GM06990 (cell line): Measurements from ENCODE around the gene VCL.

Experiments used
- DNase-seq: peaks from one replicate; pipeline ENCODE4 v3.0.0-alpha.2; 2011; ENCODE audit not compliant: insufficient read length; ENCODE audit errors: extremely low read depth
- H3K27me3 ChIP-seq: replicated peaks from 2 replicates; pipeline ENCODE4 v1.6.0; 2011; ENCODE audit warnings: low read length; ENCODE audit not compliant: control insufficient read depth, insufficient read depth
- H3K36me3 ChIP-seq: 2 replicates; pipeline ENCODE4 v1.5.1; 2011; ENCODE audit warnings: low read length; ENCODE audit not compliant: control insufficient read depth, insufficient read depth
- H3K4me3 ChIP-seq: replicated peaks from 2 replicates; pipeline ENCODE4 v1.5.1; 2011; ENCODE audit warnings: low read depth, mild to moderate bottlenecking, control low read depth, low read length
- TF ChIP-seq, protein P1 (sequence below): IDR thresholded peaks from 2 replicates; pipeline ENCODE4 v1.5.1; 2011; ENCODE audit warnings: low read length, control low read depth, mild to moderate bottlenecking, inconsistent platforms; ENCODE audit not compliant: insufficient read depth, poor library complexity, severe bottlenecking

VCL gene

DNA sequence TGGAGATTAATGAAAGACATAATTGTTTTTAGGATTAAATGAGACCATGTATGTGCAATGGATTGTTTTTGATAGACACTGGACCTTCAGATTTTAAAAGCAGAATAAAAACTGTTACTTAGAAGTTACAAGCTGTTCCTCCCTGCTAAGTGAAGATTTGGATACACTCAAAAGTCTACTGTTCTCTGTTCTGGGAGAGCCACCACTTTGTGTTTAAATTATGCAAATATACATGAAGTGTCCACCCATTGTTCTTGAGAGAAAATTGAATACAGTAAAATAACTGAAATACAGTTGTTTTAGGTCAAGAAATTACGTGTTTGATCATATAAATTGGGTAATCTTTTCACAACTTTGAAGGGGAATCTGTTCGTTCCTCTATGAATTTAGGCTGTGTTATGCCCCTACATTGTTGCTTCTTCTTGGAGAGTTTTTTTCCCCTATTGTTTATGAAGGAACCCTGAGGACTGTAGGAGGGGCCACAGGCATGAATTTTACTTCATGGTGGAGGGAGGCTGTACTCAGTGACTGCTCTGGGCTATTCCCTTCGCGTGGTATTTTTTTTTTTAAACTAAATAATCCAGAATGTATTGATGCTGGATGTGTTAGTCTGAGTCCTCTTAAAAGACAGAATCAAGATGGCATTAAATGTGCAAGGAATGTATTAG, 18.6 kb upstream of the VCL start:
- no peak overlapping the region for H3K4me3 ChIP-seq
- DNase-seq, result no peak
- no peaks in the 10 kb centered on the region for H3K27me3 ChIP-seq
- no peaks in the 10 kb centered on the region for H3K36me3 ChIP-seq
- TF ChIP-seq, protein P1, sequence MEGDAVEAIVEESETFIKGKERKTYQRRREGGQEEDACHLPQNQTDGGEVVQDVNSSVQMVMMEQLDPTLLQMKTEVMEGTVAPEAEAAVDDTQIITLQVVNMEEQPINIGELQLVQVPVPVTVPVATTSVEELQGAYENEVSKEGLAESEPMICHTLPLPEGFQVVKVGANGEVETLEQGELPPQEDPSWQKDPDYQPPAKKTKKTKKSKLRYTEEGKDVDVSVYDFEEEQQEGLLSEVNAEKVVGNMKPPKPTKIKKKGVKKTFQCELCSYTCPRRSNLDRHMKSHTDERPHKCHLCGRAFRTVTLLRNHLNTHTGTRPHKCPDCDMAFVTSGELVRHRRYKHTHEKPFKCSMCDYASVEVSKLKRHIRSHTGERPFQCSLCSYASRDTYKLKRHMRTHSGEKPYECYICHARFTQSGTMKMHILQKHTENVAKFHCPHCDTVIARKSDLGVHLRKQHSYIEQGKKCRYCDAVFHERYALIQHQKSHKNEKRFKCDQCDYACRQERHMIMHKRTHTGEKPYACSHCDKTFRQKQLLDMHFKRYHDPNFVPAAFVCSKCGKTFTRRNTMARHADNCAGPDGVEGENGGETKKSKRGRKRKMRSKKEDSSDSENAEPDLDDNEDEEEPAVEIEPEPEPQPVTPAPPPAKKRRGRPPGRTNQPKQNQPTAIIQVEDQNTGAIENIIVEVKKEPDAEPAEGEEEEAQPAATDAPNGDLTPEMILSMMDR, result no peak

DNA sequence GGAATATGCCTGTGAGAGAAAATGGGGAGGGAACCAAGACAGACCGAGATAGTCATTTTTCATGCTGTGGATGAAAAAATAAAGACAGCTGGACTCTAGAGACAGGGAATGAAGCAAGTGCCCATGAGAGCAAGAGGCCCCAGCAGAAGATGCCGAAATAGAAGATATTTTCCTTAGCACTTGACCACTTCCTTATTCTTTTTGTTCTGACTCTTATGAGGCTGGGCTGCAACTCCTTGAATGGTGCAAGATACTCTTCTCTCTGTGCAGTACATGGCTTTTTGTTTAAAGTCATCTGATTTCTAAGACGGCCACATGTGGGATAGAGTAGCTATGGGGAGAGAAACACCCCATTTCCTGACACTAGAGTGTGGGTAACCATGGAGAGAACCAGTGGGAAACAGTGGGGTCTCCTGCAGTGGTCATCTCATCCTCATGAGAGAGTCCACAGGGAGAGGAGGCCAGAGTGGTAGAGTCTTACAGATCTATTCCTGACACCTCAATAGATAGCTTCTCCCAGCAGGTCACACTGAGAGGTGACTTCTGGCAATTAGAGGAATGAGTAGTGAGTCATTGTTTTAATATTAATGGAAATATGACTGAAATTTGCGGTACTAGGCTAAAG, 18.0 kb upstream of the VCL start:
- no peak for DNase-seq
- Histone ChIP-seq H3K36me3 (no peaks in the 10 kb centered on the region), H3K27me3 (no peaks in the 10 kb centered on the region), H3K4me3 (no peak overlapping the region)
- TF ChIP-seq, protein P1, result no peak

DNA sequence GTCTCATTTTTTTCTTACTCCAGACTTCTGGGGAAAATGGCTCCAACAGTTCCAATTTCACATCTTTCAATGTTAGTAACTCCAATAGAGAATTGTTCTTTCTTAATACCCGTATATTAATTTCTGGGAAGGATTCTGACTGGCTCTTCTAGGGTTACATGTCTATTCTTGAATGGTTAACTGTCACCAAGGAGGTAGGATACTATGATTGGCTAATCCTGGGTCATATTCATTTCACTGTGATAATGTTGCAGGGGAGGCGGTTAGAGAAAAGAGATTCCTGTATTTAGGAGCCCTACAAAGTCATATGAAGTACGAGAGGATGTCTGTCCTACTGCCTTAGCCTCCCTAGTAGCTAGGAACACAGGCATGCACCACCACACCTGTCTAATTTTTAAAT, 16.1 kb upstream of the VCL start:
- no peaks in the 10 kb centered on the region for H3K36me3 ChIP-seq
- TF ChIP-seq, protein P1, result no peak
- H3K27me3 ChIP-seq, result no peaks in the 10 kb centered on the region
- H3K4me3 ChIP-seq, result no peak overlapping the region
- no peak for DNase-seq

DNA sequence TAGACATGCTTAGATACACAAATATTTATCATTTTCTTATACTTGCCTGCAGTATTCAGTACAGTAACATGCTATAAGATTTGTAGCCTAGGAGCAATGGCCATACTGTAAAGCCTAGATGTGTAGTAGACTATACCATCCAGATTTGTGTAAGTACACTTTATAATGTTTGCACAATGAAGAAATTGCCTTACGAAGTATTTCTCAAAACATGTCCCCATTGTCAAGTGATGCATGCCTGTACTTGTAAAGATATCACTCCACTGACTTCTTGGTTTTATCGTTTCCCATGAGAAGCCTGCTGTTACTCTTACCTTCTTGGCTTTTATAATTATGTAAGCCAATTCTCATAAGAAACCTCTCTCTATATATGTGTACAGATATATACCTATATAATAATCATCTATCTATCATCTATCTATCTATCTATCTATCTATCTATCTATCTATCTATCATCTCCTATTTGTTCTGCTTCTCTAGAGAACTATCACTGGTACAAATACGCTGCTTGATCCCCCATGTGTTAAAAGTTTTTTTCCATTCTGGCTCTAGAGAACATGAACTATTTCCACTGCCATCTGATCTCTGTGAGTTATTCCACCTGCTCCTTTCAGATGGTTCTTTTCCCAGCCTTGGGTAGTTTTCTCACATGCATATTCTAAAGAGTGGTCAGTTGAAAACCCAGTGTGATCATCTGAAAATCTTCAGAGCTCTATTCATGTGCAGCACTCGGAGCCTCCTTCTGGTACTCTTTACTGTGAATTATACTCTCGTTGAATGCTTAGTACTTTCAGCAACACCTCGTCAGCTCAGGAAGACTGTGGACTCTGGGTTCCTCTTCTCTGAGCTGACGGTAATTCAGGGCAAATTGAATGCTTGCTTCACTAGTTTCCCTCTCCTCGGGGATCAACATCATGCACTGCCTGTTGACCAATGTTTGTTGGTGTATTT, 14.5 kb upstream of the VCL start:
- Histone ChIP-seq H3K36me3 (no peaks in the 10 kb centered on the region), H3K4me3 (no peak overlapping the region), H3K27me3 (no peaks in the 10 kb centered on the region)
- TF ChIP-seq, protein P1, result no peak
- no peak for DNase-seq

DNA sequence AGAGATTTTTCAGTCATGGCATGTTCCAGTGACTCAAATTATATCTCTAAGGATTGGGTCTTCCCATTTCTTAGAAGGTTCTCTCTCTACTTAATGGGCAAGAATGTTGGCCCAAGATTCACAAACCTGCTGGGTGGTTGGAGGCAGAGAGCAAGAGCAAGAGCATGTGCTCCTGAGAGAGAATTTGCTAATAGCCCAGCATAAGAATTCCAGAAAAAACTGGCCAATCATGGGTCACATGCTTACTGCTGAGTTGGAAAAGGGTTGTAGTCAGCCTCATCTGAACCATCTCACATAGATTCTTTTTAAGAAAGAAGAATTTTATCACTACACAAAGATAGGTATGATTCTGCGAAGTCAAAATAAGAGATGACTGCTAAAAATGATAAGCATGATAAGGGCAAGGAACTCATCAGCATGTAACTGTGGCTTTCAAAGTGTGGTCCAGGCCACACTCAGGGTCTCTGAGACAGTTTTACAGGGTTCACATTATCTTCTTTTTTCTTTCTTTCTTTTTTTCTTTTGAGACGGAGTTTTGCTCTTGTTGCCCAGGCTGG, 8.2 kb upstream of the VCL start:
- TF ChIP-seq, protein P1, result no peak

More for the DNA sequence above, 8.2 kb upstream of the VCL start:
- no peaks in the 10 kb centered on the region for H3K36me3 ChIP-seq
- no peak overlapping the region for H3K4me3 ChIP-seq
- H3K27me3 ChIP-seq, result no peaks in the 10 kb centered on the region
- DNase-seq, result no peak
